ENCODE measurements around the gene HTRA1.

HTRA1 gene

GRCh38 chr10:122500726-122501125 is 39.4 kb downstream of the HTRA1 start:
- Mint-ChIP-seq H3K4me1 (peaks cover 9% of the 10 kb centered on the region), H3K4me3 (no peak overlapping the region), H3K27ac (no peak overlapping the region), H3K36me3 (no peaks in the 10 kb centered on the region), H3K27me3 (peaks cover 18% of the 10 kb centered on the region), H3K9me3 (no peaks in the 10 kb centered on the region)
- DNase-seq: no peak
- CTCF ChIA-PET: no interaction called here

DNA sequence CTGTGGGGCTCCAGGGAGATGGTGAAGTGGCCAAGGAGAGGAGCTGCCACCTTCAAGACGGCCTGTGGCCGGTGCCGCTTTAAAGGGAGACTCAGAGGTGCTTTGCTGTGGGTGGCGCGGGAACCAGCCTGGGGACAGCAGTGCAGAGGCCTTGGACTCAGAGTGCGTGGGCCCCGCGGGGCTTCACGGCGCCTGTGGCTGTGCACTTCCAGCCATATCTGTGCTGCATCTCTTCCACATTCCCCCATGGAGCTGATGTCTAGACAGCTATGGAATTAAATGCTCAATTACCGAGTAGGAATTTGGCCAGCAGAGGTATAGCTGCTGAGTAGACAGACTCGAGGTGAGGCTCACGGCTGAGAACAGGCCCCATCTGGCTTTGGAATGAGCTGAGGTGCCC is 41.7 kb downstream of the HTRA1 start:
- H3K9me3 Mint-ChIP-seq: no peaks in the 10 kb centered on the region
- DNase-seq: no peak
- H3K27ac Mint-ChIP-seq: no peak overlapping the region
- H3K27me3 Mint-ChIP-seq: peaks cover 5% of the 10 kb centered on the region
- H3K4me1 Mint-ChIP-seq: no peaks in the 10 kb centered on the region
- CTCF ChIA-PET: interaction anchor here (0.7 to 1.6 kb wide), 3 partner anchors 9 to 63 kb away, joined by 3 to 4 read pairs (median 4); no protein-coding TSS in a partner anchor
- H3K4me3 Mint-ChIP-seq: no peak overlapping the region
- no peaks in the 10 kb centered on the region for H3K36me3 Mint-ChIP-seq

GRCh38 chr10:122503886-122504609 is 42.7 kb downstream of the HTRA1 start:
- H3K4me1 Mint-ChIP-seq: no peaks in the 10 kb centered on the region
- no peaks in the 10 kb centered on the region for H3K9me3 Mint-ChIP-seq
- no peaks in the 10 kb centered on the region for H3K36me3 Mint-ChIP-seq
- CTCF ChIA-PET: interaction anchor here (1.1 to 1.6 kb wide), 2 partner anchors 10 to 62 kb away, joined by 4 read pairs; no protein-coding TSS in a partner anchor
- peaks cover 9% of the 10 kb centered on the region for H3K27me3 Mint-ChIP-seq
- H3K27ac Mint-ChIP-seq: no peak overlapping the region
- H3K4me3 Mint-ChIP-seq: no peak overlapping the region
- DNase-seq: peak; percentile 16

GRCh38 chr10:122504610-122504950 is 43.2 kb downstream of the HTRA1 start:
- CTCF ChIA-PET: no interaction called here
- H3K4me1 Mint-ChIP-seq: no peaks in the 10 kb centered on the region
- H3K27me3 Mint-ChIP-seq: peaks cover 9% of the 10 kb centered on the region
- H3K9me3 Mint-ChIP-seq: no peaks in the 10 kb centered on the region
- H3K27ac Mint-ChIP-seq: no peak overlapping the region
- H3K36me3 Mint-ChIP-seq: no peaks in the 10 kb centered on the region
- no peak overlapping the region for H3K4me3 Mint-ChIP-seq
- DNase-seq: peak; percentile 9

- Mint-ChIP-seq H3K4me3 (no peak overlapping the region), H3K27ac (no peak overlapping the region), H3K36me3 (no peaks in the 10 kb centered on the region), H3K4me1 (no peaks in the 10 kb centered on the region), H3K9me3 (no peaks in the 10 kb centered on the region), H3K27me3 (peaks cover 9% of the 10 kb centered on the region)
- peak; percentile 4 for DNase-seq
- CTCF ChIA-PET: no interaction called here
Measured at GRCh38 chr10:122505011-122505410, 43.7 kb downstream of the HTRA1 start.

DNA sequence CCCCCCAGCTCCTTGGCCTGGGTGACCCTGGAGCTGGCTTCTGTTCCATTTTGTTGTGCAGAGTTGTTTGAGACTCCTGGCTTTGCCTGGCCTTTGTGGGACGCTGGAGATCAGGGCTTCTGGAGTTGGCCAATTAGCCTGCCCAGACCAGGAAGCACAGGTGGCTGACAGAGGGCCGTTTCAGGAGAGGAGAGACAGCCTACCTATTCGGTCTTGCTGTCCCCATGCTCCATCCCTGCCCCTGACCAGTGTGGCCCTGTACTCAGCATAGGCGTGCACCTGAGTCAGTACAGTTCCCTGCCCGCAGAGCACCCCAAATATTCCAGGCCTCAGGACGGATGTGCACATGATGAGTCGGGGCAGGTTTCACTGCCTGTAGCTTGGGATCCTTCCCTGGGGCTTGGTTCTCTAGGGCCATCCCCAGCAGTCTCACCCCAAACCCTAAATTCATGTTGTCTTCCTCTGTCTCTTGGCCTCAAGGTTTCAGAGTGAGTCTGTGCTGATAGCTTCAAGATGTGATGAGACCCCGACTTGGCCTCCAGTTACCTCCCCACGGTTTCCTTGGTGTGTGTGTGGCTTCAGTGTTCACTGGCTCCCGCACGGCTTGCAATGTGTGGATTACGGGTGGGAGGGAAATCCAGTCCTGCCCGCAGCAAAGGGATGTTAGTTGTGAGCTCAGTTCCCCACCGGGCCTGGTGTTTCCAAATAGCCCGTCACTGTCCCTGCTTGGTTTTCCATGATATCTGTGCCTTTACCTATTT is 44.7 kb downstream of the HTRA1 start:
- Mint-ChIP-seq H3K27me3 (peaks cover 9% of the 10 kb centered on the region), H3K4me3 (no peak overlapping the region), H3K4me1 (no peaks in the 10 kb centered on the region), H3K9me3 (no peaks in the 10 kb centered on the region), H3K36me3 (no peaks in the 10 kb centered on the region), H3K27ac (no peak overlapping the region)
- peak; percentile 13 for DNase-seq
- CTCF ChIA-PET: interaction anchor here (0.9 kb wide), 1 partner anchor 71 kb away, joined by 3 read pairs; no protein-coding TSS in a partner anchor

DNA sequence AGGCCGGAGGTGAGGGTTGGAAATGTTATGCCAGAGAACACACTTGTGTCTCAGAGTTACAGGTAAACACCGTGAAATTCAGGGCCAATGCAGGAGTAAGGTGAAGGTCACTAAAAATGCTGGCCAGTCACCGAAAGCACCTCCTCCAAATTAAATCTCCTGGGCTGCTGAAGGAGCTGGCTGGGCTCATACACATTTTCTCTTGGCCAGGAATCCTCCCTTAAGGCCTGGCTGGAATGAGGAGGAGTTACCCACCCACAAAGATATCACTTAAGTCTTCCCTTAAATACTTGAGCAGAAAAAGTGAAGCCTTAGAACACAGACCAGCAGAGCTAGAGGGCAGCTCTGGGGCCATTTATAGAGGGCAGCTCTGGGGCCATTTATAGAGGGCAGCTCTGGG is 46.3 kb downstream of the HTRA1 start:
- no peaks in the 10 kb centered on the region for H3K36me3 Mint-ChIP-seq
- DNase-seq: peak; percentile 0
- no peaks in the 10 kb centered on the region for H3K4me1 Mint-ChIP-seq
- H3K27me3 Mint-ChIP-seq: peaks cover 4% of the 10 kb centered on the region
- no peaks in the 10 kb centered on the region for H3K9me3 Mint-ChIP-seq
- no peak overlapping the region for H3K27ac Mint-ChIP-seq
- H3K4me3 Mint-ChIP-seq: no peak overlapping the region
- CTCF ChIA-PET: interaction anchor here (1.5 kb wide), 1 partner anchor 58 kb away, joined by 8 read pairs; no protein-coding TSS in a partner anchor

DNA sequence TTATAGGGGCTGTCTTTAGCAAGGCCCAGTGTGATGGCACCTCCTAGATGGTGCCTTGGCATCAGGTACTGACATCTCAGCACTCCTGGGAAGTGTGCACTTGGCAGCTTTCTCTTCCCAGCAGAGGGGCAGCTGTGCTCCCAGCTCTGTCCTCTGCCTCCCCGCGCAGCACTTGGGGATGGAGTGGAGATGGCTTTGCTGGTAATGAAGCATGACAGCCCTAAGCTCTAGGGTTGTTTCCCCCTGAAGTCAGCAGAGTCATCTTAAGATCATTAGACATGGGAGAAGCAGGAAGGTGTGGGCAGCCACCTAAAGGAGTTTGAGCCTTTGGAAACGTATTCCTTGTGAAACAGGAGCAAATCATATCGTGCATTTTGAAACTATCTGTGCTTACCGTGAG is 46.7 kb downstream of the HTRA1 start:
- no peak overlapping the region for H3K4me3 Mint-ChIP-seq
- DNase-seq: no peak
- H3K9me3 Mint-ChIP-seq: no peaks in the 10 kb centered on the region
- no peaks in the 10 kb centered on the region for H3K4me1 Mint-ChIP-seq
- H3K27me3 Mint-ChIP-seq: peaks cover 4% of the 10 kb centered on the region
- H3K27ac Mint-ChIP-seq: no peak overlapping the region
- CTCF ChIA-PET: interaction anchor here (1.5 kb wide), 1 partner anchor 58 kb away, joined by 8 read pairs; no protein-coding TSS in a partner anchor
- H3K36me3 Mint-ChIP-seq: no peaks in the 10 kb centered on the region

DNA sequence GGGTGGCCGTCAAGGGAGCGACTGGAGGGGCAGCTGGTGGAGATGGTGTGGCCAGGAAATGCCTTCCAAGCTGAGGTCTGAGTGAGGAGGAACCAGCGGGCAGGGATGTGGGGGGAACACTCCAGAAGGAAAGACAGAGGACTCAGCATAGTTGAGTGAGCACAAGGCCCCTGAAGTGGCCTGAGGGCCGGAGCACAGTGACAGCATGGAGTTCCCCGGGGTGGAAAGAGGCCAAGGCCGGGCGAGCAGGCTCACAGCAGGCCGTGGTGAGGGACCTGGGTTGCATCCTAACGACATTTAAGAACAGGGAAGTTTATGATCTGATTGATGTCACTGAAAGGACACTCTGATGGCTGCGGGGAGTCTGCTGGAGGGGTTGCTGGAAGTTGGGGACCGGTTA is 48.0 kb downstream of the HTRA1 start:
- no peaks in the 10 kb centered on the region for H3K36me3 Mint-ChIP-seq
- H3K9me3 Mint-ChIP-seq: no peaks in the 10 kb centered on the region
- DNase-seq: no peak
- no peaks in the 10 kb centered on the region for H3K4me1 Mint-ChIP-seq
- CTCF ChIA-PET: no interaction called here
- no peak overlapping the region for H3K4me3 Mint-ChIP-seq
- H3K27me3 Mint-ChIP-seq: peaks cover 7% of the 10 kb centered on the region
- H3K27ac Mint-ChIP-seq: no peak overlapping the region

- DNase-seq: no peak
- no peak overlapping the region for H3K4me3 Mint-ChIP-seq
- H3K27ac Mint-ChIP-seq: peak overlapping the region; percentile 14
- peaks cover 6% of the 10 kb centered on the region for H3K4me1 Mint-ChIP-seq
- no peaks in the 10 kb centered on the region for H3K9me3 Mint-ChIP-seq
- peaks cover 7% of the 10 kb centered on the region for H3K27me3 Mint-ChIP-seq
- H3K36me3 Mint-ChIP-seq: no peaks in the 10 kb centered on the region
- CTCF ChIA-PET: interaction anchor here (1.4 kb wide), 1 partner anchor 55 kb away, joined by 4 read pairs; no protein-coding TSS in a partner anchor
Measured at GRCh38 chr10:122510326-122510725, 49.0 kb downstream of the HTRA1 start.

DNA sequence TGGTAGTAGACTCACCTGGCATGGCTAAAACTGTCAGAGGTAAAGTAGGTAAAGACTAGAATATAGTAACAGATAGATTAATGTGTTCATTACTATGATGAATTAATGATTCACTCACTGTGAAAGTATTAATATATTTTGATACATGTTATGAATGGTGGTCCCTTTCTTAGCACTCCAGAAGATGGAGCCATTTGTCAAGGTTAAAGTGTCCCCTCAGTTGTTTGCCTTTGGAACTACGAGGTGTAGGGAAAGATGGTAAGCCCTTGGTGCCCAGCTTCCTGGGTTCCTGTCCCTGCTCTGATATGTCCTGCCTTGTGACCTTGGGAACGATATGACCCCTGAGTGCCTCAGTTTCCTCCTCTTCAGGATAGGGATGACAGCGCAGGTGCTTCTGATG is 49.4 kb downstream of the HTRA1 start:
- H3K27ac Mint-ChIP-seq: peak overlapping the region; percentile 14
- CTCF ChIA-PET: interaction anchor here (1.4 kb wide), 1 partner anchor 55 kb away, joined by 4 read pairs; no protein-coding TSS in a partner anchor
- H3K9me3 Mint-ChIP-seq: no peaks in the 10 kb centered on the region
- H3K4me1 Mint-ChIP-seq: peaks cover 10% of the 10 kb centered on the region
- no peak for DNase-seq
- H3K27me3 Mint-ChIP-seq: peaks cover 7% of the 10 kb centered on the region
- no peak overlapping the region for H3K4me3 Mint-ChIP-seq
- H3K36me3 Mint-ChIP-seq: no peaks in the 10 kb centered on the region

GRCh38 chr10:122513053-122513452 is 51.7 kb downstream of the HTRA1 start:
- Mint-ChIP-seq H3K9me3 (no peaks in the 10 kb centered on the region), H3K27me3 (peaks cover 10% of the 10 kb centered on the region), H3K27ac (no peak overlapping the region), H3K4me3 (no peak overlapping the region), H3K4me1 (peaks cover 25% of the 10 kb centered on the region), H3K36me3 (no peaks in the 10 kb centered on the region)
- CTCF ChIA-PET: interaction anchor here (0.9 to 2.4 kb wide), 2 partner anchors 51 to 53 kb away, joined by 3 to 10 read pairs; no protein-coding TSS in a partner anchor
- DNase-seq: no peak

GRCh38 chr10:122514045-122514840 is 52.9 kb downstream of the HTRA1 start:
- DNase-seq: no peak
- Mint-ChIP-seq H3K27me3 (peaks cover 10% of the 10 kb centered on the region), H3K4me1 (peaks cover 25% of the 10 kb centered on the region), H3K27ac (no peak overlapping the region), H3K9me3 (no peaks in the 10 kb centered on the region), H3K36me3 (no peaks in the 10 kb centered on the region), H3K4me3 (no peak overlapping the region)
- CTCF ChIA-PET: interaction anchor here (1.7 to 2.4 kb wide), 2 partner anchors 33 to 52 kb away, joined by 4 to 10 read pairs; no protein-coding TSS in a partner anchor

DNA sequence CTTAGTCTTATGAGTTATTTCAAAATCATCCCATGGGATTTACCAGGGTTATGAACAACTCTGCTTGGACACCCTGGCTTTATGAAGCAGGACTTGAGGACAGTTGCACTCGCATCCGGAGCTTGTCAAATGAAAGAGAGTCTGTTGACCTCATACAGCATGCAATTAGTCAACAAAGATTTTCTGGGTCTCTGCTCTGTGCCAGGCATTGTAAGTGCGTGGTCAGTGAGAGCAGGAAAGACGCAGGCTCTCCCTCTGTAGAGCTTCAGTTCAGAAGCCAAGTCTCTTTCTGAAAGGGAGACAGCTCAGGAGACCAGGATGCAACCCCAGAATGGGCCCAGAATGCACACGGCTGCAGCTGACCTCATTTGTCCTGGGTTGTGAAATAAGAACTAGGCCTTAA is 53.7 kb downstream of the HTRA1 start:
- Mint-ChIP-seq H3K27ac (no peak overlapping the region), H3K36me3 (no peaks in the 10 kb centered on the region)

More for the DNA sequence above, 53.7 kb downstream of the HTRA1 start:
- H3K27me3 Mint-ChIP-seq: peaks cover 10% of the 10 kb centered on the region
- no peak overlapping the region for H3K4me3 Mint-ChIP-seq
- DNase-seq: no peak
- no peaks in the 10 kb centered on the region for H3K9me3 Mint-ChIP-seq
- H3K4me1 Mint-ChIP-seq: peaks cover 25% of the 10 kb centered on the region
- CTCF ChIA-PET: interaction anchor here (0.5 to 1.7 kb wide), 3 partner anchors 33 to 49 kb away, joined by 3 to 4 read pairs (median 3); no protein-coding TSS in a partner anchor
